HT1080 (cell line): ENCODE measurements around the gene VPS8. TPM values are rescaled to one million over a fixed set of nuclear protein-coding genes. Genes with fewer than 3 reads are reported as not detected.
"Not testable (repeated sequence)": the region's sequence is repeated elsewhere in the genome, so short reads cannot be mapped to it uniquely, and the experiment has no call there.

Experiments
- DNase-seq: peaks from one replicate; pipeline ENCODE4 v3.0.0-alpha.2; 2015; ENCODE audit warnings: low read depth
- total RNA-seq: library from RNA; depleted of rRNA; stranded (reverse); fragments of >200 nt; shearing (Covaris generic); gene quantifications from 2 replicates; pipeline ENCODE4 v1.2.3, GENCODE V29; 2014

Gene VPS8
- total RNA-seq, 1 experiment from 2014 or later: 23.5 TPM

DNA sequence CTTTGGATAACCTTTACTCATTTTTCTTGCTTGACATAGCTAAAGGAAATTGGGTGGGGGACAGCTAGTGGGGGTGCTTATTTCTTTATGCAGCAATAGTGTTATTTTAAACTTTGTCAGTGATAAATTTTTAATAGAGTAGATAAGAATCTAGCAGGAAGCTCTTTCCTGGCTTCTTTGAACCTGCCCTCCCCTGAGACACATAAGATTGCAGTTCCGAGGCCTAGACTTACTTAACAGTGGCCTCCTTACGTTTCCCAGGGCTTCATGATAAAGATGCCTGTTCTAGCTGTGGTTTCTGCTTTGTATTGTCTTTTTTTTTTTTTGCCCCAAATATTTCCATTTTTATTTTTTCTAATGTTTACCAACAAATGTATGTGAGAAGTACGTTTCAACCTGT lies 170.1 kb downstream of the VPS8 start:
- DNase-seq: no peak

DNA sequence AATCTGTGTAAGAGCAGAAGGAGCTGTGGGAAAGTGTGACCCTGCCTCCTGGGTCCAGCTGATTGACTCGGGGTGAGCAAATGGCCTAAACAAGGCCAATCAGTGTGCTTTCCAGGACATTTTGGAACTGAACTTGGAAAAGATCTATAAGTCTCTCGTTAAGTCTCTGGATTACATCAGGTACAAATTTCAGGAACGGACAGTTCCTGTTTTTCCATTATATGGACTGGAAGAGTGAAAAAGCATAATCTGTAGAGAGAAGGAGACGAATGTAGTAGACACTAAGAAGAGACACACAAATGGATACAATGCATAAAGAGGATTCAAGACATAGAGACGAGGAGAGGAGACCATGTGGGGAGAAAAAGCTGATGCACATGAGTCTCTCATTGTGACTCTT lies 173.6 kb downstream of the VPS8 start:
- DNase-seq: no peak

DNA sequence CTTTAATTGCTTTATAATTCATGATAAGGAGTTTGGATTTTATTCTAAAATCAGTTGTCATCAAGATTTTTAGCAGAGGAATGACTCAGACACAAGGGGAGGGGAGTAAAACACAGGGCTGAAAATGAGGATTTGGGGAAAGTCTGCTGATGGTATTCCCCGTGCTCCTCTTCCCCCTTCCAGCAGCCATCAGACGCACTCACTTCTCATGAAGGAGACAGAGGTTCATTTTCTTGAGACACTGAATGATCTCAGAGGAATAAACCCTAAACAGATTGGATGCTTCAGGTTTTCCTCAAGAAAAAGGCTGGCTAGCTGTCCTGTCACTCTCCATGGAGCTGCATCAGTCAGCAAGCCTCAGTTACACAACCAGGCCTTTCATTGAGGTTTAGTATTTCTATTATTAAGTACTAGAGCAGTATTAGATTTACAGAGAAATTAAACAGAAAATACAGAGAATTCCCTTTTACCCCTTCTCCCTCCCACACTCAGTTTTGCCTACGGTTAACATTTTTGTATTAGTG lies 174.5 kb downstream of the VPS8 start:
- DNase-seq: no peak

DNA sequence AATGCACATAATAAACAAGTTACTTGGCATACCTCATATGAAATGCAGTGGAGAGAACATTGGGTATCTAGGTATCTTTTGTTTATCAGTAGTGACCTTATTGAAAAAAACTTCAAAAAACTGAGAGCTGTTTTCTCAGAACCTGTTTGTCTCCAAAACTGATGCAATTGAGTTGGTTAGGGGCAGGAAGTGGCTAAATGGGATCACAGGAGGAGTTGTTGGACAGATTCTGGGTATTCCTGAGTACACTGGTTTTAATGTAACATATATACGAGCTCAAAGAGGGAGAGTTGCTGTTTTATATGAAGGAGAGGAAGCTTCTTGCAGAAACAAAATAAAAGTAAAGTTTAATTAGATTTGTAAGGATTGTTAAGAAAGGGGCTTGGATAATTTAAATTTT lies 181.4 kb downstream of the VPS8 start:
- DNase-seq: no peak

DNA sequence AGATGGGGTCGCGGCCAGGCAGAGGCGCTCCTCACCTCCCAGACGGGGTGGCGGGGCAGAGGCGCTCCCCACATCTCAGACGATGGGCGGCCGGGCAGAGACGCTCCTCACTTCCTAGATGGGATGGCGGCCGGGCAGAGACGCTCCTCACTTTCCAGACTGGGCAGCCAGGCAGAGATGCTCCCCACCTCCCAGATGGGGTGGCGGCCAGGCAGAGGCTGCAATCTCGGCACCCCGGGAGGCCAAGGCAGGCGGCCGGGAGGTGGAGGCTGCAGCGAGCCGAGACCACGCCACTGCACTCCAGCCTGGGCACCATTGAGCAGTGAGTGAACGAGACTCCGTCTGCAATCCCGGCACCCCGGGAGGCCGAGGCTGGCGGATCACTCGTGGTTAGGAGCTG lies 191.9 kb downstream of the VPS8 start:
- not testable (repeated sequence) for DNase-seq

DNA sequence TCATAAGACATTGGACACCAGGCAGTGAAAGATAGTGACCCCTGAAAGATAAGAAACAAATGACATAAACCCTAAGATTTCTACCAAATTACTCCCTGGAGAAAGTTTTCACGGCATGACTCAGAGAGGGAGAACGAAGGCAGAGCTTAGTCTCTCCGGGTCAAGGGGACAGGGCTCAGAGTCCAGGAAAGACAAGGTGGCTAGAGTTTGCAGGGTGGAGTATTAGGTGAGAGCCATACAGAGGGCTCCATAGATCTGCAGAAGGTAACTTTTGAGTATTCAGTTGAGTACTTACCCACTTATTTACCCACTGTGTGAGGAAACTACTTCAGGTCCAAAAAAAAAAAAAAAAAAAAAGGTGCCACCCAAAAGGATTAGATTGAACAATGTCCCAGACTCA lies 197.7 kb downstream of the VPS8 start:
- DNase-seq: no peak

DNA sequence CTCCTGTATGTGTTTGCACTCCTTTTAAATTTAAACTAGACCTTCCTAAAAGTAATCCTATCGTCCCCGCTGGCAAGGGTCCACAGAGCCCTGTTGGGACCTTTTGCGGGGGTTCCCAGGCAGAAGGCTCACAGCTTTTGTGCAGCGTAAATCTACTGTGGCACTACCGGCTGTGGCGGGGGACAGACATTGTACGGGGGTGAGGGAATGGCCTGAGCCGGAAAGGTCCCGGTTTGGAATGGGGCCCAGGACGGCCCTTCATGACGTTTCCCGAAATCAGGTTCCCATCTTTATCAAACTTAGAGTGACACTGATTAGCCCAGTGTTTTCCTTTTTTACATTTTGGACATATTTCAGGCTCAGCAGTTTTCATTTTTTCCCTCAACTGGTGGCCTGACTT lies 205.6 kb downstream of the VPS8 start:
- DNase-seq: not testable (repeated sequence)

DNA sequence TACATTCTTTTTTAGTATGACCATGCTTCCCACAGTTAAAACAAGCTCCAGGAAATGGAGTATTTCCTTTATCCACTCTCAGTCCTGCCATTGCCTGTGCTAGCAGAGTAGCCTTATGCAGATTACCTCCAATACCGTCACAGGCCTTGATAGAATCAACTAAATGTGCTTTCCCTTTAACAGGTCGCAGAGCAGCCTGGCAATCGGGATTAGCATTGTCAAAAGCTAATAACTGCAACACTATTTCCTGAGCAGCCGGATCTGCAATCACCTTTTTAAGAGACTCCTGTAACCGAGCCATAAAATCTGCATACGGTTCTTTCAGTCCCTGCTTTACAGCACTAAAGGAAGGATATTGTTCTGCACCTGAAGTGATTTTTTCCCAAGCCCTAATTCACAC lies 206.0 kb downstream of the VPS8 start:
- DNase-seq: not testable (repeated sequence)

DNA sequence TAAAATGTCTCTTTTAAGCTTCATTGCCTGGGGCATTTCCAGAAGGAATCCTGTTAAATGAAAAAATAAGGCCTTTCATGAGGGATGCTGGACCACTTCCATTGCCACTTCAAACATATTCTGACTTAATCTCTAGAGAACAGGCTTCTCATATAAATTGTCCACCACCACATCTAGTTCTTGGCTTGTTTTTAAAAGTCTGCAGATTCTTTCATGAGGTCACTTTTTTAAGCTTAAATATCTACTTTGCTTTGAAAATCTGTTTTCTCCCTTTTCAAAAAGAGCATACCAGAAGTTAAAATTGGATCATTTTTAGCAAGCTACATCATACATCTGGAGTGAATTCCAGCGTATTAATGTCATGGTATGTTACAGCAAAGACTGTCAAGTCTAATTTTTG lies 209.3 kb downstream of the VPS8 start:
- DNase-seq: no peak

DNA sequence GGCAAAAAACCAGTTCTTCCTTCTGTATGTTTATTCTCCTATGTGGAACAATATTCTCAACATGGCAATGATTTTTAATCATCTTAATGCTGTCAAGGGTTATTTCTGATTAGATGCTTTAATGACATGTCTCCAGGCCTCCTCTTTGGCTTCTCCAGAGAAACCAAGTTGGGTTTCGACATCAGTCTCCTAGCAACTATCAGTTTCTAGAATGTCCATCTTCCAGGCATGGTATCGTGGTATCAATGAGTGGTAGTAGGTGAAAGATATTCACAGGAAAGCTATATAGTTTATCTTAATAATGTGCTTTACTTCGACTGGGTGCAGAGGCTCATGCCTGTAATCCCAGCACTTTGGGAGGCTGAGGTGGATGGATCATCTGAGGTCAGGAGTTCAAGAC lies 212.4 kb downstream of the VPS8 start:
- no peak for DNase-seq

DNA sequence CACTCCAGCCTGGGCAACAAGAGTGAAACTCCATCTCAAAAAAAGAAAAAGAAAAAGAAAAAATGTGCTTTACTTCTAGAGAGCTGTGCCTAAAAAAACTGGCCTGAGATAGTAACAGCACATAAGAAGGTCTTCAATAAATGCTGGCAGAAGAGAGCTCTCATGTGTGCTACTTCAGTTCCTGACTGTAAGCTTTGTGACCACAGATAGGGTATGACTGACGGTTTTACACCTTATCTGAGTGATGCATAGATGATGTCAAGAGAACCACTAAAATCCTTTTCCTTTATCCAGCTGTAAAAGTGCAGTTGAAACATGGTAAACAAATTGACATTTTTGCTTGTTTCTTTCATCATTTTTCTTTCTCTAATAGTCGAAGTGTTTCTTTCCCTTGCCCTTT lies 213.0 kb downstream of the VPS8 start:
- no peak for DNase-seq

DNA sequence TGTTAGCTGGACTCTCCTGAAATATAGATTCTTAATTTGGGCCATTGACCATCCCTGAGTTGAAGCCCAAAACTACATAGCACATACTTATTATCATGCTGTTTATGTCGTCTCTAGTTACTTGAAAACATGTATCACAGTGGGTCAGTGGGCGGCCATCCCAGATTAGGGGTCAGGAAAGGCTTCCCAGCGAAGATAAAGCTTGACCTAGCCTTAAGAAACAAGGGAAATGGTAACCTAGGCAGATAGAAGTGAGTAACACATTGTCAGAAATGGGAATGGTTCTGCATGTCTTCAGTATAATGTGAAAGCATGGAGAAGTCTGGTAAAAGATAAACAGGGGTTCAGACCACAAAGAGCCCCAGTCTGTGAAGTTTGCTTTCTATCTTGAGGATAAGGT lies 216.2 kb downstream of the VPS8 start:
- no peak for DNase-seq

DNA sequence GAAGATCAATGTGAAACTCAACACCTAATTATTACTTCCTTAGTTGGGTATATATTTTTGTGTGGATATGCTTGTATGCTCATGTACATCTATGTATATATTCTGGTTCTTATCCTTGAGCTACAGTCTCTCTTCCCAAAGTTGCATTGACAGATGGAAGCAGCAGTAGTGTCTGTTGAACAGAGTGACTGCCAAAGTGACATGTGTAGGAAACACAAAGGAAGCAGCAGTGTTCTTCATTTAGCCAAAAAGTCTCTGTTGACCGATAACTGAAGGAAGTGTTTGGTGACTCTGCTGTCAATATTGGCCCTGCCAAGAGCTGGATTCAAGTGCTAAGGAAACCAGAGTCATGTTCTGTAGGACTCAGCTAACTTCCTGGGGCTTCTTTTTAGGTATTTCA lies 217.1 kb downstream of the VPS8 start:
- DNase-seq: no peak

DNA sequence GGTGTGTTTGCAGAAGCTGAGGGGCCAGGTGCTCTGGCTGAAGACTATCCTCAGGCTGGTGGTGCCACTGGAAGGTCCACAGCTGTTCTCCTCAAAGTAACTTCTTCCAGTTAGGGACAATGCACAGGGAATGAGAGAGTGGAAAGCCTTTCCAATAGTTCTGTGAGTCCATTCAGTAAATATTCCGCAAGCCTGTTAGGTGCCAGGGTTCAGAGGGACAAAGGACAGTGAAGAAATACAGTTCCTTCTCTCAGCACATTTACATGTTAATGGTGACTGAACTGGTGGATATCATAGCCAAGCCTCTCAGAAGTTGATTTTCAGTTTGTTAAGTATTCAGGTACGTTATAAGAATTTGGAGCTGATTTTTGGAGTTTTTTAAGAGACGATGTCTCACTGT lies 218.4 kb downstream of the VPS8 start:
- no peak for DNase-seq

DNA sequence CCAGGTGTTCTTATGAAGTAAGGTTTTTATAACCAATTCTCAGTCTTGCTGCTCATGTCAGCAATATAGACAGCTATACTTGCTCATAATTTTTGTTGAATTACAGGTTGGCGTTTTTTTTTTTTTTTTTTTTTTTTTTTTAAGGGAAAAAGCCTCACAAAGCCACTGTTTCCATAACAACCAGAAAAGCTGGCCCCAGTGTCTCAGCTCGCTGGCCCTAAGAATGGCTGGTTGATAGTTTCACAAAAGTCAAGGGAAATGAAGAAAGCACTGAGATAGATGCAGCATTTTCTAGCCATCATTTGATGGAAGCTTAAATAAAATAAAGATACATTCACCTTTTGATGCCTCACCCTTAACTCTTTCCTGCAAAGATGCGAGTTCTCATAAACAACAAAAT lies 219.0 kb downstream of the VPS8 start:
- DNase-seq: no peak

DNA sequence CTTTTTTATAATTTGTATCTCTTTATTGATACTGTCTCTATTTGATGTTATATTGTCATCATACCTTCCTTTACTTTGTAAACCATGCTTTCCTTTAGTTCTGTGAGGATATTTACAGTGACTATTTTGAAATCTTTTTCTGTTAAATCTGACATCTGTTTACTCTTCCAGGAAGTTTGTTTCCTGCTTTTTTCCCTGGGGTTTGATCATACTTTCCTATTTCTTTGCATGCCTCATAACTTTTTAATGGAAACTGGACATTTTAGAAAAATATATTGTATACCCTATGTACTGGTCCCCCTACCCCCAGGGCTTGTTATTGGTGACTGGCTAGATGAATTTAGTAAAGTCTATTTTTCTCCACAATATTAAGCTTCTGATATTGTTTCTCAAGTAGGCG lies 225.8 kb downstream of the VPS8 start:
- DNase-seq: no peak

DNA sequence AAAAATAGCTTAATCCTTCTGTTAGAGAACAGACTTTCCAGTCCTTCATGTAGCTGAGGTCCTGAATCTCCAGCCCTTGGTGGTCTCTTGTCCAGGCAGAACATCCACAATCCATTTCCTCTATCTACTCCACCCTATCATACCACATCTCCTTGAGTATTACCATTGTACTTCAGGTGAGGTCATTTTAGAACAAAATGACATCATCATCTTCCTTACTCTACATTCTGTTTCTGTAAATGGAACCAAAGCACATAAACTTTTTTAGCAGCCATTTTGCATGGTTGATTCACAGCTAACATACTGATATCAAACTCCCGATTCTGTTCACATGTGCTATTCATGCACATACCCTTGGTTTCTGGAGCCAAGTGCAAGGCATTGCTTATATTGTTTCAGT lies 228.5 kb downstream of the VPS8 start:
- no peak for DNase-seq

DNA sequence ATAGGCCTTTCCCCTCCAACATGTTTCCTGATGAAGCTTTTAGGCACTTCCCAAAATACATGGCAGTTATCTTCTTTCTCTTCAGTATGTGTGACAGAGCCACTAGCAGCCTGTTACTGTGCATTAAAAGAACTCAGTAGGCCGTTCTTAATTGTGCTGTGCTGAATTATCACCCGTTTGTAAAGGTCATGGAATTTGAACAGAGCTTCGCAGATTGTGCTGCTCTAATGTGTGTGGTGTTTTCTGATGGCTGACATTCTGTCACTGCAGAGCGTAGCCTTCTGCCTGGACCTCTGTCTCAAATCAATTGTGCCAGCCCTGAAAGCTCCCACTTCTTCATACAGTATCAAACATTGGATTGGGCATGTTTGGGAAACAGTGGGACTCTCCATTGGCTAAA lies 229.6 kb downstream of the VPS8 start:
- no peak for DNase-seq

DNA sequence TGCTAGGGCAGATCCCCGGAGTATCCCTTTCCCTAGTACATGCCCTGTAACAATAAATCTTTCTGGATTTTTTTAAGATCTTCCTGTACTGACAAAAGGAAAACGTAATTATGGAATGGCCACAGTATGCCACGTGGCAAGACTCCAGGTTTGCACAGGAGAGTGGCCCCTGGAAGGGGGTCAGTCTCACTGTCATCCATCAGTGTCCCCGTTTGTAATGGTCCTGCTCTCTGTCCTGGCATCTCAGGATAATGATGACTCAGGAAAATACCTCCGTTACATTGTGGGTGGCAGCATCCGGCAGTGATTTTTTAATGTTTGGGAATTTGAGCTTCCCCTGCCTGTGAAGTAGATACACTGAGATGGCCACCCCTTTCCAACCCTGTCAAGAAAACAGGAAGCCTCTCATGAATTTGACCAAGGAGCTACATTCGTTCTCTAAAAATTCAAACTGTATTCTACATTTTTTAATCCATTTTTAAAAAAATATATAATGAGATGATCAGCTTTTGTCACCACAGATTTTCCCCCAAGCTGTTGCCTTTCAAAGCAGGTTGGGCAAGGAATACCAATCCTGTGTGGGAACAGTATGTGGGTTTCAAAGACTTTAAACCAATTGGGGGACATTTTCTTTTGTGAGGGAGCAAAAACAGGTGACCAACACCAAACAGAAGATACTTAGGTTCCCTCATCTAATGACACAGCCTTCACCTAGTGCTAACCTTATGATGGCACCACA lies 230.5 kb downstream of the VPS8 start:
- DNase-seq: no peak

DNA sequence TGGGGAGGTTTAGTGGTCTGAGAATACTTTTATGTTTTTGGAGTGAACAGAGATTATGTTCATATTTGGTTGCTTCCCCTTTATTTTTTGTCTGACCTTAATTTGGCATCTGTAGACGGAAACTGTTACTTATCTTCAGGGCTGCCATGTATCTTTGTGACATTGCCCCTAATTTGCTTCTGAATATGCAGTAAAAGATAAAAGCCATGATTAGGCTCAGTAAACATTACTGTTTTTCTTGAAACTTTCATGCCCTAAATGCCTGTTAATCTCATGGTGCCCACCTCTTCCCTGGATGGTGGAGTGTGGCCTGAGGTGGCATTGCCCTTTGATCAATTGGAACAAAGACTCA lies 234.2 kb downstream of the VPS8 start:
- DNase-seq: no peak

DNA sequence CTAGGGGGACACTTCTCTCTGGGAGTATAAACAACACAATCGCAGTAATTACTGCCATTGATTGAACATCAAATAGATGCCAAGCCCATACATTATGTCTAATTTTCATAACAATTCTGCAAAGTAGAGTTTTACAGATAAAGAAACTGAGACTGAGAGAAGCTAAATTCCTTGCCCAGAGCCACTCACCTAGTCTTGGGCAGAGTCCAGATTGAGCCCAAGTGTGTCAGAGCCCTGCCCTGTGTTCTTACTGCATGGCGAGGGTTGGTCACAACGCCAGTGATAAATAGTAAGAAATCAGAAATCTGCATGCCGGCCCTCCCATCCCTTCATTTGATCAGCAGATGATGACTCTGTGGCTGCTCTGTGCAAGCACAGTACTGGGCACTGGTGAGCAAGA lies 234.6 kb downstream of the VPS8 start:
- no peak for DNase-seq

DNA sequence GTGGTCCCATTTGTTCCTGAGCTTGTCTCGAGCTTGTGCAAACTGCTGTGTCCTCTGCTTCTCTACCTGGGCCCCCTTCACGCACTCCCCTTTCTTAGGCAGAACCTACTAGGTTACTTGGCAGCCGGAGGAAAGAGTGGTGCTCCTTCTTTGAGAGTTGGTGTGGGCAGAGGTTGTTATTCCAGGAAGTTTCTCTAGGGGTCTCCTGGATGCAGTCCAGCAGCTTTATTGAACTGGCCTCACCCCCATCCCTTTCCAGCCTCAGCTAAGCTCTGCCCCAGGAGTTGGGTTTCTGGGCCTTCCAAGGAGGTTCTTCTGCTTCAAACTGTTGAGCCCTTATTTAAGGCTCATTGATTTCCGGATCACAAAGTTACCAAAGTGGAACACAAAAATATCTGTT lies 237.7 kb downstream of the VPS8 start:
- no peak for DNase-seq

DNA sequence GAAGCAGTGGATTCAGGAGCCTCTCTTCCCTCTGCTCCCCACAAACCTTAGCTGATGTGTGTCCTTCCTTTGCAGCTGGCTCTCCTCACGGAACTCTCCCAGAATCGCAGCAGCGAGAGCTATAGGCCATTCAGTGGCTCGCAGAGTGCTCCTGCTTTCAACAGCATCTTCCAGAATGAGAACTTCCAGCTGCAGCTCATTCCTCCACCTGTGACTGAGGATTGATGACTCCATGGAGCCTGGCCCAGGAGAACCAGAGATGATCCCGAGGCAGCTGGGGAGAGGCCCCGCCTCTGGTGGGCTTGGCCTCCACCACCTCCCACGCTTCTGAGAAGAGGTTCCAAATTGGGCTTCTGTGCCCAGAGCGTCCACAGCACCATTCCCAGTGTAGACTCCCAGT lies 239.8 kb downstream of the VPS8 start:
- DNase-seq: no peak

DNA sequence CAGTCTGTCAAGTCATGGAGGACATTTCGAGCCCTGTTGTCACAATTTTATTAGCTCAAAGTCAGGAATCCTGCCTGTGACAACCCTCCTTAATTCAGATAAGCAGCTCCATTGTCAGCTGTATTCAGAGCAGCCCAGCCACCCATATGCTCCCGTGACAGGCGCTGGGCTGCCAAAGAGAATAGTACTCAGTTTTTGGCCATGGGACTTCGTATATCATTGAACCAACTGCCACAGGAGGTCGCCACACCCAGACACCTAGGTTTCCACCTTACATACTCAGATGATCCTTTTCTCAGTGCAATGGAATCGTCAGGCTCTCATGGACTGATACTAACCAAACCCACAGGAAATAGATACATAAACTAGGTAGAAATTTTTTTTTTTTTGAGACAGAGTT lies 240.7 kb downstream of the VPS8 start:
- DNase-seq: no peak
